Activated T-cell treated with anti-CD3 and anti-CD28 coated beads for 1 hour (primary cell): ENCODE results near the gene SLC25A25.
"Not testable (repeated sequence)": the region's sequence is repeated elsewhere in the genome, so short reads cannot be mapped to it uniquely, and the experiment has no call there.

Source experiments
- DNase-seq: peaks from one replicate; pipeline ENCODE4 v3.0.0-alpha.2; 2020; ENCODE audit warnings: low read depth

SLC25A25 gene

GRCh38 chr9:128124873-128125579 is 57.0 kb downstream of the SLC25A25 start:
- no peak for DNase-seq

DNA sequence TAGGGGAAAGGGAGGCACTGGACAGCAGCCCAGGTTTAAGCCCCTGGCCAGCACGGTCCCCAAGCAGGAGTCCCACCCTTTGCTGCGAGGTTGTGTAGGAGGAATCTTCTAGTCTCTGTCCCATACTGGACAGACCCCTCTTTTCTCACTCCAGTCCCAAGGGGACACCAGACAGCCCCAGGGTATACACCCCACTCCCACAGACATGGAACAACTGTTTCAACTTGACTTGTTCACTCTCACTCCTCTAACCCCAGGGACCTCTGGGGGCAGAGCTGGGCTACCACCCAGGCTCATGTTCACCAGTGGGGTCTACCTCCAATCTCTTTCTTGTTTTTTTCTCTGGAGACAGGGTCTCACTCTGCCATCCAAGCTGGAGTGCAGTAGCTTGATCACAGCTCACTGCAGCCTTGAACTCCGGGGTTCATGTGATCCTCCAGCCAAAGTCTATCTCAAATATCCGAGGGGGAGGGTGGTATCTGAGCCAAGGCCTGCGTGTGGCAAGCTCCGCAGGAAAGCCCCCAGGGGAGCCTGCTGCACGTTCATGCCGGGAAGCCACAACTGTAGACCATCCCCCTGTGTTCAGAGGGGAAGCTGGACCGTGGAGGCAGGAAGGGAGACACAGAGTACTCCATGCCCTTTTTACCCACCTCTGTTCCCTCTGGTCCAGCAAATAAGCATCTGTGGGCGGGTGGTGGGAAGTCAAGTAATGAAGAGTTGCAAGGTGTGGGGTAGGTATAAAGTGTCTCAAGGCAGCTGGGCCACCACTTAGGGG is 57.7 kb downstream of the SLC25A25 start:
- no peak for DNase-seq

DNA sequence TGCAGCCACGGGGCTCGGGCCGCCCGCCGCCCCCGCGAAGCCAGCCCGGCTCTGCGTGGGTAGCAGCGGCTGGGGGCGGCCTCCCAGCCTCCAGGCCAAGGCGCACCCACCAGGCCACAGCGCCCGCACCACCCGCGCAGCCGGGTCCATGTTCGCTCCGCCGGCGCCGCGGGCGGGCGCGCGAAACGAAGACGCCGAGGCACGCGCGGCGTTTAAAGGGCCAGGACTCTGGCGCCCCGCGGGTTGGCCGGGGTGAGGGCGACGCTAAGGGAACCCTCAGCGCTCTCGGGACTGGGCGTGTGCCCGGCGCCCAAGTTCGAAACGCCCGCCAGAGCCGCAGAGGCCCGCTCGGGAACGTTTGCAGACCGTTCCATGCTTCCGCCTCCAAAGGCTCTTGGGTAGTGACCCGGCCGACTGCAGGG is 59.5 kb downstream of the SLC25A25 start, which contains the start of gene PTGES2:
Gene PTGES2, minus strand, starts transcription at position 162 of the 422 bp plus-strand sequence. Its CDS starts 12 bp downstream, at position 150.
- DNase-seq: peak; percentile 74

- peak; percentile 83 for DNase-seq
Measured at GRCh38 chr9:128127990-128128835, 60.2 kb downstream of the SLC25A25 start.

- no peak for DNase-seq
Measured at GRCh38 chr9:128128836-128129590, 61.0 kb downstream of the SLC25A25 start.

DNA sequence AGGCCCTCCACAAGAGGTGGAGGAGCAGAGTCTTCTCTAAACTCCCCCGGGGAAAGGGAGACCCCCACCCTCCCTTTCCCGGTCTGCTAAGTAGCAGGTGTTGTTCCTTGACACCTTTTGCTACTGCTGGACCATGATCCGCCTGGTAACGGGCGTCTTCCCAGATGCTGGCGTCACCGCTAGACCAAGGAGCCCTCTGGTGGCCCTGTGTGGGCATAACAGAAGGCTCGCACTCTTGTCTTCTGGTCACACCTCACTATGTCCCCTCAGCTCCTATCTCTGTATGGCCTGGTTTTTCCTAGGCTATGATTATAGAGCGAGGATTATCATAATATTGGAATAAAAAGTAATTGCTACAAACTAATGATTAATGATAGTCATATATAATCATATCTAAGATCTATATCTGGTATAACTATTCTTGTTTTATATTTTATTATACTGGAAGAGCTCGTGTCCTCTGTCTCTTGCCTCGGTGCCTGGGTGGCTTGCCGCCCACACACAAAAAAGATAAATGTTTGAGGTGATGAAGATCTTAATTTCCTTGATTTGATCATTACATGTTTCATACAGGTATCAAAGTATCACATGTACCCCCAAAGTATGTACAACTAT is 62.1 kb downstream of the SLC25A25 start:
- DNase-seq: peak; percentile 23

- not testable (repeated sequence) for DNase-seq
Measured at GRCh38 chr9:128130651-128131050, 62.6 kb downstream of the SLC25A25 start.

DNA sequence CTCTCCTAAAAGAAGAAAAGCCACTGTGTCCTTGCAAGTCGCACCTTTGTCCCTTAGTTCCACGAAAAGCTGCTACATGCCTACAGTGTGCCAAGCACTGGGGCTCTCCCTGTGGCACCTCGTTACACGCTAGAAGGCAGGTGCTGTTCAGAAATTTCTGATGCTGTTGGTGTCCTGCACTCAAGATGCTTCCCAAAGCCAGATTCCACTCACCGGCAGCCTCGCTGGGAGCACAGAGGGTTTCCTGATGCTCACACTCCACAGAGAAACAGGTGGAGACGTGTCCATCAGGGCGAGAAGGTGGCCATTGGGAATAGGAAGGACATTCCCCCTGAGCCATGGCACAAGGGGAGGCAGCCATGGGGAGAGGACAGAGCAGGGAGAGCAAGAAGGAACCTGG is 63.3 kb downstream of the SLC25A25 start:
- DNase-seq: not testable (repeated sequence)

- not testable (repeated sequence) for DNase-seq
Measured at GRCh38 chr9:128132139-128132538, 64.1 kb downstream of the SLC25A25 start.

DNA sequence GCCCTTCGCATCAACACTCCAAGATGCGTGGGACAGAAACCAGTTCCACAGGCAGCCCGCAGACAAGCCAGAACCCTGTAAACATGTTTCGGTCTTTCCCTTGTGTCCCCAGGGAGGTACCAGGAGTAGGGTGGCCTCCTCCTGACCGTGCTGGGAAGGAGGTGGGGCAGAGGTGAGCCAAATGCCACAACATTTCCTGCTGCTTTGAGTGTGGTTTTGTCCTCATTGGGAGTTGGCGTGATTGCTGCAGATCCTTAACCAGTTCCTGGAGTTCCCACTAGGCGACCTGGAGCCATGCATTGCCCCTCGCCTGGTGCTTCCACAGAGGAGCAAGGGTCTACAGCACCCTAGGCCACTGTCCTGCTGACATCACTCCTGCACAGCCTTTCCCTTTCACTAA is 67.5 kb downstream of the SLC25A25 start:
- not testable (repeated sequence) for DNase-seq

DNA sequence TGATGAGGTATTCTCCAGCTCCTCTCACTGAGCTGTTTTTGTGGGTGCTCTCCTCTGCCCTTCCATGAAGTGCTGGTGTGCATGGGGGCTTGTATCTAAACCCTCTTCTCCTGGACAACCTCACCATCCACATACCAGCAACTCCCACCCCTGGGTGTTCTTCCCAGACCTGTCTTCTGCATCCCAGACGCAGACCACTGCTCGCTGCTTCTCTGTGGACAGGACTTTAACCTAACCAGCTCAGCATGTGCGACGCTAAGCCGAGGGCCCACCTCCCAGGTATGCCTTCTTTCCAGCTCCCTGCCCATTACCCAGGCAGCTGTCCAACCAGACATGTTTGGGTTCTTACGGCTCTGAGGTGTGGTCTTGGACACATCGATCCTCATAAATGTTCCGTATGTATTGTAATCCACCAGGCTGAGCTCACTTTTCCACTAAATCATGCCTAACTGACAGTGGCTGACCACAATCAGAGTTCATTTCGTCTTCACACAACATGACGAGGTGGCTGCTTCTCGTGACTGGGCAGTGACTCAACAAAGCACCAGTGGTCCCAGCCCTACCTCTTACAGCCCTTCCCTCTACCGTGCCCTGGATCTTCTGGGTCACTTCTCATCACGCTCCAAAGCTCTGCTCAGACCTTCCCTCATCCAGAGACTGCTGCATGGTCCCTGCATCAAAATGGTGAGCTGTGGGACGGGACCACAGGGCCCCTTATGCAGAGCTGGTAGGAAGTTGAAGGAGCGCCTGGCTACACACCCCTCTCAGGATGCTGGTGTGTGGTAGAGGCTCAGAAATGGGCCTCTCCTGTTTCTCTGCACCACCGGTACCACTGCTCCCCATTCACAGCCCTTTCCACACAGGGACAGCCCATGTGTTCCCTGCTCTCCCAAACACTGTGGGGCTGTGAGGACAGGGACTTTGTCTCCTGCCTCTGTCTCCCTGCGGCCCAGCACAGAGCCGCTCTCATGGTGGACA is 69.1 kb downstream of the SLC25A25 start:
- no peak for DNase-seq

GRCh38 chr9:128138001-128138400 is 70.0 kb downstream of the SLC25A25 start:
- DNase-seq: no peak

GRCh38 chr9:128139621-128140020 is 71.6 kb downstream of the SLC25A25 start:
- DNase-seq: no peak

- DNase-seq: no peak
Measured at GRCh38 chr9:128141604-128142003, 73.6 kb downstream of the SLC25A25 start.

GRCh38 chr9:128142061-128142460 is 74.0 kb downstream of the SLC25A25 start:
- no peak for DNase-seq

DNA sequence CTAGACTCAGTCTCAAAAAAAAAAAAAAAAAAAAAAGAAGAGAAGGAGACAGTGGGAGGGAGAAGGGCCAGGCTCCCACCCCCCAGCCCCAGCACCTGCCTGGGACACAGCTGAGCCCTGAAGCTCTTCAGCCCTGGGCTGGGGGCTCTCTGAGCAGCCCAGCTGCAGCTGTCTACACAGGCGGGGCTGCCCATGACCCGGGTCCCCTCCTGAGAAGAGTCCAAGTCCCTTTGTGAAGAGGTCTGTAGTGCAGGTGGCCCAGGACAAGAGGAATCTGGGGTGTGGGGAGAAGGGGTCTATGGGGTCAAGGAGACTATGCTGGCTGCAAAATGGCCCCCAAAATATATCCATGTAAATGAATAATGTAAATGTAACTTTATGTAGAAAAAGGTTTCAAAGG is 74.6 kb downstream of the SLC25A25 start:
- no peak for DNase-seq

- DNase-seq: no peak
Measured at GRCh38 chr9:128143525-128144238, 75.7 kb downstream of the SLC25A25 start.

- no peak for DNase-seq
Measured at GRCh38 chr9:128144239-128145181, 76.5 kb downstream of the SLC25A25 start.
